Measurements from ENCODE around the gene OCRL.
"Not testable (repeated sequence)": the region's sequence is repeated elsewhere in the genome, so short reads cannot be mapped to it uniquely, and the experiment has no call there.

OCRL gene

DNA sequence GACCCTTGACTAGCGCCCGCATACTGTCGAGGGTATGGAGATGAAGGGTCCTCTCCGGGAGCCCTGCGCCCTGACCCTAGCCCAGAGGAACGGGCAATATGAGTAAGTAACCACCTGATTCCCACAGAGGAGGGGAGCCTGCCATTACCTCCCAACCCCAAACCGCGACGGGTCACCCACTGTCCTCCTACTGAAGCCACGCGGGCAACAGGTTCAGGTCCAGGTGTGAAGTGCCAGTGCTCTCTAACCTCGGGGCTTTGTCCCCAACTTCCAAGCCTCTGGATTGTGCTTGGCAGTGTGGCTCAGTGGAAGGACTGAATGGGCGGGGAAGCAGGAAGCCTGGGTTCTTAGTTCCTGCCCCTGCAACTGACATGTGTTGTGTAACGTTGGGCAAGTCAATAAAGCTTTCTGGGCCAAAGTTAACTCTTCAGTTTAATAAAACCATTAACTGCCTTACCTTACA, 694 bp downstream of the OCRL start:
- DNase-seq: no peak

GRCh38 chrX:129544780-129545179, 4.7 kb downstream of the OCRL start:
- DNase-seq: no peak

DNA sequence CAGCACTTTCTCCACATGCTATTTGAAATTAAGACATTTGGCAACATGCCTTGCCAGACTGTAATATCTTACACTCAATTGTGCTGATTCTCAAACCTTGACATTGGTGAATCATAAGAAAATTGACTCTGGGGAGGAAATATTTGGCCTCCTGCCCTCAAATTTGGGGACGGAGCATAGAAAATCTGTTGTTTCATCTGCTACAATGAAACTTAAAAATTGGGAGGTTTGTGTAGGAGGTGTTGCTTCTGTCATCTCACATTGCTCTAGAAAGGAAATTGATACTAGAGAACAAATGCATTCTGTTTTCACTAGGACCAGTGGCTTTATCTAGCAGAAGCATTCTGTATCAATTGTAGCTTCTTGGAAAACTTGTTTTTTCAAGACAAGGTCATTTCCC, 5.3 kb downstream of the OCRL start:
- DNase-seq: no peak

DNA sequence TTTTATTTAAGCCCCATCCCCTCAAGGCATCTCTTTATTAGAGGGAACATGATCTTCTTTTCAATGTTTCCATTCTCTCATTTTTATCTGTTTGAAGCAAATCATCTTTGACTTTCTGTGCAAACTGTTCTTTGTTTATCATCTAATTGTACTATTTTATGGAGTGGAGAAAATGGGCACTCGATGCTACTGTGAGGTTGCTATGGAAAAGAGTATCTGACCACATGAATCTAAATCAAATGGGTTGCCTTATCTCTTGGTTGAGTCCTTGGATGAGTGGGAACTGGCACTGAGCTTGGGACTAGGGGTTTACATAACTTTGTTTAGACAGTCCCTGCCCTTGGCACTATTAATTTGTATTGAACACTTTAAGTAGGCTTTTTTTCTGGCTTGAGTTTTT, 9.1 kb downstream of the OCRL start:
- DNase-seq: no peak

DNA sequence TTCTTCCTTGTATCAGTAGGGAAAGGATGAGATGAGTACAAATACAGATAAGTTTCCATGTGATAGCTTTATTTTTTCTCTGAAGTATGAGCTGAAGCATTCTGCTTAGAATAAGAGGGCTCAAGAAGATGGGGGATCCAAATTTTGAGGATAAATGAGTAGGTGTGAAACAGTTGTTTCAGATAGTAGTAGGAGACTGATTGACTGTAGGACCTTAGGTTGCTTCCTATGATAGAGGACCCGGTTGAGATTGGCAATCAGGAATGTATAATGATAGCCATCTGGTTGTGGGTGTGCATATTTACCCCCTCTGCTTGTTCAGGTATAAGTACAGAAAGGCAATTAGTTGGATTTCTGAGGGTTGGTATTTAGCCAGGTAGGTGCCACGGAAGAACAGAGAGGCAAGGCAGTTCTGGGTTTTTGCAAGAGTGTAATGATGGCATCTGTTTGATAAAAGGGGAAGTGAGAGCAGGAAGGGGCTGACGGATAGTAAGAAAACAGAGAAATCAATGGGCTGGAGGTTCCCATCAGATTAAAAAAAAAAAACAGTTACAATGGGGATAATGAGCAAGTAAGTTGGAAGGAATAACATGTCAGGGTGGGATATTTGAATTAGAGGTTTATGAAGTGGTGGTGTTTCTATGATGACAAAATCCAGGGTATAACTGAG, 13.7 kb downstream of the OCRL start:
- DNase-seq: no peak

DNA sequence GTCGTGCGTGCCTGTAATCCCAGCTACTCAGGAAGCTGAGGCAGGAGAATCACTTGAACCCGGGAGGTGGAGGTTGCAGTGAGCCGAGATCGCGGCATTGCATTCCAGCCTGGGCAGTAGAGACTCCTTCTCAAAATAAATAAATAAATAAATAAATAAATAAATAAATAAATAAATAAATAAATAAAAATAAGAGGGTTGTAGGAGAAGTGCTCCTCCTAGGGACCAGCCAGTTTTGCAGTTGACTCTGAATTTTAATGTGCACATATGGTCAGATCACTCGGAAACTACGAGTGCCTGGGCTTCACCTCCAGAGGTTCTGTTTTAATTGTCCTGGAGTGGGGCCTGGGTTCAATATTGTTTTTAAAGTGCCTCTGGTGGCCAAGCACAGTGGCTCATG, 14.8 kb downstream of the OCRL start:
- not testable (repeated sequence) for DNase-seq

GRCh38 chrX:129556806-129557315, 16.8 kb downstream of the OCRL start:
- DNase-seq: no peak

DNA sequence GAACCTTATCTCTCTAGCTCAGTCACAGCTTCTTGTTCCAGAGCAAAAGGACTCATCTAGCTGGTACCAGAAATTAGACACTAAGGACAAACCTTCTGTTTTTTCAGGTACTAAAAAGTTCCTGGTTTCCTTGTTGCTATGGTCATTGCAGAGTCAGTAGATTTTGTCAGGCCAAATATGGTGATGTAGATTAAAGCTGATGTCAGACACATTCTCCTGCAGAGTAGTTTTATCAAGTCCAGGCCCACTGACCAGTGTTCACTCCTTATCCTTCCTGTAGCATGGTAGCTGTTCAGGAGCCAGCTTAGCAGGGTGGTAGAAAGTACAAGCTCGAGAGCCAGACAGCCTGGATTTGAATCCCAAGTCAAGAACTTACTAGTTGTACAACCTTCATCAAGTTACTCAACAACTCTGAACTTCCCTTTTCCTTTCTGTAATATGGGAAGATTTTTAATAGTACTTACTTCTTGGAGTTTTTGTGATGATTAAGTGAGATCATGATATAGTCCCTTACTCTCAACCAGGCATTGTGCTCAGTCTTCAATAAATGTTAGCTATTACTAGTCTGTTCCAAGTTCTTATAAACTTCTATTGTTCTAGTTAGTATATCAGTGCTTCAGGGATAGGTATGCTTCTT, 17.9 kb downstream of the OCRL start:
- no peak for DNase-seq

DNA sequence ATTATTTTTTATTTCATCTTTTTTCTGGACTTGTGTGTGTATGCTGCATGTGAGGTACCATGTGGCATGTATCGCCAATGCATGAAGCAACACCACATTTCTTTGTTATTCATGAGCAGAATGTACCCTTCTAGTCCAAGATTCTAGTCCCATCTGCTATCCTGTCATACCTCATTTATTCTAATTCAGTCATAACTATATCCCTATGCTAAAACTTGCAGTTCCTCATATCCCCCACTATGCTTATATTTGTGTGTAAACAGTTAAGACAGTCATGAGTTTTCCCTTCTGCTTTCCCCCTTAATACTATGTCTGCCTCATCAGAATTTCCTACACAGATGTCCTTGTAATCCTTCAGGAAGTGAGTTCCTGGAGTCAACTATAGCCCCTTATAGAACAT, 19.7 kb downstream of the OCRL start:
- no peak for DNase-seq

GRCh38 chrX:129561453-129561852, 21.4 kb downstream of the OCRL start:
- no peak for DNase-seq

DNA sequence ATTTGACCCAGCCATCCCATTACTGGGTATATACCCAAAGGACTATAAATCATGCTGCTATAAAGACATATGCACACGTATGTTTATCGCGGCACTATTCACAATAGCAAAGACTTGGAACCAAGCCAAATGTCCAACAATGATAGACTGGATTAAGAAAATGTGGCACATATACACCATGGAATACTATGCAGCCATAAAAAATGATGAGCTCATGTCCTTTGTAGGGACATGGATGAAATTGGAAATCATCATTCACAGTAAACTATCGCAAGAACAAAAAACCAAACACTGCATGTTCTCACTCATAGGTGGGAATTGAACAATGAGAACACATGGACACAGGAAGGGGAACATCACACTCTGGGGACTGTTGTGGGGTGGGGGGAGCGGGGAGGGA, 24.3 kb downstream of the OCRL start:
- not testable (repeated sequence) for DNase-seq

DNA sequence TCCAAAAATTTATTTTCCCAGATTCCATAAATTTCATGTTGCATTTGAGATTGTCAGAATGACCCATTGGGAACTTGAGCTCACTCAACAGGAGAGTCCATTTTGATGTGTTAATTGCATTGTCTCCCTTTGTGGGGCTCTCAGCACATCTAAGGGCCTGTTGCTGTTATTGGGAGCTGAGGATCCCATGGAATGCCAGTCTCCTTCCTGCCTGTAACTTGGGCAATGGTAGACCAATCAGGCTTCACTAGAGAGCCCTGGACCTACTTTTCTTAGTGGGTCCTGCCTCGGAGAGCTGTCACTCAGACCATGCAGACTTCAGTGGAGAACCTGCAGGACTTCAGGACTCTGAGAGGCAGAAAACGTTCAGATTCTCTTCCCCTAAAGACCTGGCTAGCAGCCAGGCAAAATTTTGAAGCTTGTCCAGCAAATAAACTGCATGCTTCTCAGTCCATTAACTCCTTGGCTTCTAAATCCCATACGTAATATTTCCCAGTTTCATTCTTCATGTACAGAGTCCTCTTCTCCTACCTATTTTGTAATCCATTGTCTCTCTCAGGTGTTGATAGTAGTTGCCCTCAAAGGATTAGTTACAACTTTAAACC, 25.1 kb downstream of the OCRL start:
- no peak for DNase-seq

GRCh38 chrX:129566073-129566472, 26.0 kb downstream of the OCRL start:
- DNase-seq: no peak

- no peak for DNase-seq
Observed at GRCh38 chrX:129568349-129568748, 28.3 kb downstream of the OCRL start.

DNA sequence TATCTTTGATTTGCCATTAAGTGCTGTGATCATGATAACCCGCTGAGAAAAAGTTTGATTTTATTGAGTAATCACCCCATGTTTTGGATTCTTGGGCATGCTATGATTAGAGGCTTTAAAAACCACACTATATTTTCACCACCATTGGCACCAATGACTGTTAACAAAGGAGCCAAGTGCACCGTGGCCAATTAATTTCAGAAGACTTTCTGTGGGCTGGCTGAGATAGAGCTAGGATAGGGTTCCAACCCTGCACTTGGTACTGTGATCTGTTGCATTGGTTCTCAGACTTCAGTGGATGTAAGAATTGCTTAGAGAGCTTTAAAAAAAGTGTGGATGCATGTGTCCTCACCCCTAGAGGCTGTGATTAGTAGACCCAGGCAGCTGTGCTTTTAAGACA, 32.4 kb downstream of the OCRL start:
- no peak for DNase-seq

DNA sequence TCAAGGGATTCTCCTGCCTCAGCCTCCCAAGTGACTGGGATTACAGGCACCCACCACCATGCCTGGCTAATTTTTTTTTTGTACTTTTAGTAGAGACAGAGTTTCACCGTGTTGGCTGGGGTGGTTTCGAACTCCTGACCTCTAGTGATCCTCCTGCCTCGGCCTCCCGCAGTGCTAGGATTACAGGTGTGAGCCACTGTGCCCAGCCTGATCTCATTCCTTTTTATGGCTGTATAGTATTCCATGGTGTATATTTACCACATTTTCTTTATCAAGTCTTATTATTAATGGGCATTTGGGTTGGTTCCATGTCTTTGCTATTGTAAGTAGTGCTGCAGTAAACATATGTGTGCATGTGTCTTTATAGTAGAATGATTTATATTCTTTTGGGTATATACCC, 33.6 kb downstream of the OCRL start:
- not testable (repeated sequence) for DNase-seq

DNA sequence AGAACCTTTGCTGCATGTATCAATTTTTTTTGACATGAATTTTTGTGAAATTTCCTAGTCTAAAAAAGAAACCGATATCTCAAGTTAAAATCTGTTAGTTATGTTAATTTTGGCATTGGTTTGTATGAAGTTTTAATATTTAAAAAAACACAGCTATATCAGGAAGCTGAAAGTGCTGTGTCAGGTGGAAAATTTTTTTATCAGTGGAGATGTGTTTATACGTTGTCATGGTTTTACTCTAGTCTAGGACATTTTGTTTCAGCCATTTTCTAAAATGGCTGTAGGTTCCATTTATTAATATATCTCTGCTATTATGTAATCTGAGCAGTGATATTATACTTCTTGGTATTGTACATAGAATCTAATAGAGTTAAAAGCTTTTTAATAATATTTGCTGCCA, 34.2 kb downstream of the OCRL start:
- no peak for DNase-seq

GRCh38 chrX:129576539-129576938, 36.5 kb downstream of the OCRL start:
- no peak for DNase-seq

GRCh38 chrX:129577473-129577872, 37.4 kb downstream of the OCRL start:
- no peak for DNase-seq

DNA sequence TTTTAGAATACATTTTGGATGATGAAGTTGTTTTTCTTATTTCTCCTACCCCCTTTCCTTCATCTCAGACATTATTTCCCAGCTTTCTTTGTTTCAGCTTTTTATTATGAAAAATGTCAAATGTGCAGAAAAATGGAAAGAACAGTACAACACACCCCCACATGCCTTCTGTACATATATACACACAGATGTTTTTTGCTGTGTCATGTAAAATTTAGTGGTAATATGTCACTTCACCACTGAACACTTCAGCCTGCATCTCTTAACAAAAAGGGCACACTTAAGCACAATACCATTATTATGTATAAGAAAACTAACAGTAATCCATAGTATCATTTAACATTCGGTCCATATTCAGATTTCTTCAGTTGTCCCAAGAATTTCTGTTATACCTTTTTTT, 37.8 kb downstream of the OCRL start:
- no peak for DNase-seq

GRCh38 chrX:129581904-129582303, 41.8 kb downstream of the OCRL start:
- DNase-seq: no peak

GRCh38 chrX:129585167-129585566, 45.1 kb downstream of the OCRL start:
- DNase-seq: no peak

DNA sequence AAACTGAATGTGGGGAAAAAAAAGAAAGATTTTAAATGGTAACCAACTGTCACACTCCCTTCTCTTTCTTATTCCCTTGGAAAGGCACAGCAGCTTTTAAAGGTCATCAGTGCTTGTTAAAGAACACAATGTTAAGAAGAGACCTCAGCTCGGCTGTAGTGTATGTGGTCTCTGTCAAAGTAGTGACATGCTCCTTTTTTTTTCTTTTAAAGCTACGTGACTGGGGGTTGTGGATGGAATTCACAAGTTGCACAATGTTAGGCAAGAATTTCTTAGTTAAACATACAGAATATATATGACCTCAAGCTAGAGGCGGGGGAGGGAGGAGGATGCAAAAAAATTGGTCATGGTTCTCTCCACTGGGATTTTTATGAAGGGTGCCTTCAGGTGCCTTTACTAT, 45.6 kb downstream of the OCRL start:
- no peak for DNase-seq

GRCh38 chrX:129586446-129586845, 46.4 kb downstream of the OCRL start:
- DNase-seq: no peak
